CD14-positive monocyte (primary cell): ENCODE results near the gene TMEM53. TPM values are rescaled to one million over a fixed set of nuclear protein-coding genes. Genes with fewer than 3 reads are reported as not detected.

ENCODE experiments used
- DNase-seq, 3 donors: peaks; one replicate each; pipeline ENCODE4 v3.0.0-alpha.2; 2011 to 2022
- H2AFZ ChIP-seq: 2 replicates; pipeline ENCODE4 v1.6.0; 2012; ENCODE audit warnings: mild to moderate bottlenecking, low read depth, low read length, inconsistent platforms; ENCODE audit not compliant: insufficient read depth, poor library complexity, severe bottlenecking
- H3K27ac ChIP-seq, 2 donors: 1 replicate in 1 of 2; 2 replicates in 1 of 2; pipeline ENCODE4 v1.5.1; 2012 to 2013; ENCODE audit warnings: low read length in 2 of 2, control low read depth in 1 of 2, inconsistent platforms in 1 of 2, low read depth in 1 of 2, mild to moderate bottlenecking in 1 of 2
- H3K27me3 ChIP-seq, 2 donors: one replicate each; pipeline versions ENCODE4 v1.6.0 to v1.6.1; 2011 to 2013; ENCODE audit warnings: low read length in 2 of 2; ENCODE audit not compliant: control insufficient read depth in 2 of 2, insufficient read depth in 2 of 2
- H3K36me3 ChIP-seq, 2 donors: replicated peaks in 1 of 2; 1 replicate in 1 of 2; 2 replicates in 1 of 2; pipeline versions ENCODE4 v1.5.1 to v1.6.1; 2012 to 2013; ENCODE audit warnings: low read length in 2 of 2, control low read depth in 1 of 2, inconsistent platforms in 1 of 2, mild to moderate bottlenecking in 1 of 2; ENCODE audit not compliant: insufficient read depth in 2 of 2, control insufficient read depth in 1 of 2
- H3K4me1 ChIP-seq, 2 donors: 1 replicate in 1 of 2; 2 replicates in 1 of 2; pipeline versions ENCODE4 v1.5.1 to v1.6.1; 2012 to 2013; ENCODE audit warnings: low read length in 2 of 2, control low read depth in 1 of 2, inconsistent platforms in 1 of 2, mild to moderate bottlenecking in 1 of 2, moderate library complexity in 1 of 2; ENCODE audit not compliant: insufficient read depth in 2 of 2, control insufficient read depth in 1 of 2
- H3K4me2 ChIP-seq: replicated peaks from 2 replicates; pipeline ENCODE3; 2012; ENCODE audit warnings: low read length, moderate library complexity, mild to moderate bottlenecking; ENCODE audit not compliant: poor library complexity, severe bottlenecking; ENCODE audit errors: extremely low read depth
- H3K4me3 ChIP-seq, 3 experiments: fragments of 200-600 bp in 1 of 3; sonication (generic) in 1 of 3; replicated peaks in 1 of 3; 1 replicate in 2 of 3; 2 replicates in 1 of 3; pipeline ENCODE4 v1.5.1; 2011 to 2013; ENCODE audit warnings: low read length in 3 of 3, mild to moderate bottlenecking in 3 of 3, control low read depth in 2 of 3, low read depth in 2 of 3, inconsistent platforms in 1 of 3, moderate library complexity in 1 of 3
- H3K79me2 ChIP-seq: 2 replicates; pipeline ENCODE4 v1.6.0; 2012; ENCODE audit warnings: mild to moderate bottlenecking, control low read depth, inconsistent platforms, low read length, moderate library complexity; ENCODE audit not compliant: insufficient read depth
- H3K9ac ChIP-seq: 2 replicates; pipeline ENCODE4 v1.6.0; 2017; ENCODE audit warnings: low read length, mild to moderate bottlenecking; ENCODE audit not compliant: insufficient read depth, poor library complexity, severe bottlenecking
- H3K9me3 ChIP-seq, 2 donors: replicated peaks in 1 of 2; 1 replicate in 1 of 2; 2 replicates in 1 of 2; pipeline versions ENCODE4 v1.5.1 to v1.6.1; 2012 to 2013; ENCODE audit warnings: low read length in 2 of 2, control low read depth in 1 of 2; ENCODE audit not compliant: control insufficient read depth in 1 of 2, insufficient read depth in 1 of 2
- H4K20me1 ChIP-seq: 2 replicates; pipeline ENCODE4 v1.6.0; 2012; ENCODE audit warnings: mild to moderate bottlenecking, low read length, control low read depth, moderate library complexity; ENCODE audit not compliant: insufficient read depth
- H3K27ac Mint-ChIP-seq, 7 donors: one replicate each; pipeline ENCODE4 v1.8.0; 2020; ENCODE audit warnings: mild to moderate bottlenecking in 7 of 7, mixed read lengths in 7 of 7, moderate library complexity in 6 of 7, inconsistent platforms in 2 of 7
- H3K27me3 Mint-ChIP-seq, 3 donors: one replicate each; pipeline ENCODE4 v1.8.0; 2021 to 2022; ENCODE audit warnings: low read depth in 3 of 3, mild to moderate bottlenecking in 3 of 3, mixed read lengths in 3 of 3, moderate library complexity in 3 of 3, inconsistent platforms in 1 of 3
- H3K36me3 Mint-ChIP-seq, 2 donors: one replicate each; pipeline ENCODE4 v1.8.0; 2020; ENCODE audit warnings: mixed read lengths in 2 of 2, inconsistent platforms in 1 of 2, mild to moderate bottlenecking in 1 of 2
- H3K4me1 Mint-ChIP-seq: one replicate; pipeline ENCODE4 v1.8.0; 2020; ENCODE audit warnings: mild to moderate bottlenecking, mixed read lengths
- H3K4me3 Mint-ChIP-seq, 2 donors: one replicate each; pipeline ENCODE4 v1.8.0; 2020; ENCODE audit warnings: mild to moderate bottlenecking in 2 of 2, mixed read lengths in 2 of 2, moderate library complexity in 1 of 2
- H3K9me3 Mint-ChIP-seq, 7 donors: one replicate each; pipeline ENCODE4 v1.8.0; 2020 to 2022; ENCODE audit warnings: mixed read lengths in 7 of 7, mild to moderate bottlenecking in 6 of 7, moderate library complexity in 6 of 7, inconsistent platforms in 2 of 7
- WGBS: methylation state at CpG from one replicate; pipeline ENCODE4 v1.1.5; 2013; ENCODE audit warnings: missing lambda C conversion rate; ENCODE audit not compliant: insufficient coverage; 5-methylcytosine and 5-hydroxymethylcytosine counted together
- intact Hi-C, 2 donors: fragments of 100-400 bp; cut with micrococcal nuclease; formaldehyde crosslinking; loops; one replicate each; pipeline versions ENCODE4 v1.15.0 to v1.15.1; 2023
- polyA plus RNA-seq, 3 donors: library from polyadenylated mRNA; depleted of rRNA in 1 of 3; unstranded in 2 of 3; stranded (reverse) in 1 of 3; fragments of 300-500 nt in 2 of 3; fragments of >200 nt in 1 of 3; fragmentation: Illumina TruSeq in 2 of 3; gene quantifications; 1 replicate in 2 of 3; 2 replicates in 1 of 3; pipeline ENCODE4 v1.2.3, GENCODE V29; 2012 to 2021
- TF ChIP-seq, protein P1 (sequence below): fragments of 200-600 bp; IDR thresholded peaks from one replicate; pipeline ENCODE4 v1.8.0; 2022; ENCODE audit warnings: antibody characterized with exemption, mild to moderate bottlenecking

Gene TMEM53
- polyA plus RNA-seq, 3 donors: 4.8 to 8.8 (median 8.6) TPM

DNA sequence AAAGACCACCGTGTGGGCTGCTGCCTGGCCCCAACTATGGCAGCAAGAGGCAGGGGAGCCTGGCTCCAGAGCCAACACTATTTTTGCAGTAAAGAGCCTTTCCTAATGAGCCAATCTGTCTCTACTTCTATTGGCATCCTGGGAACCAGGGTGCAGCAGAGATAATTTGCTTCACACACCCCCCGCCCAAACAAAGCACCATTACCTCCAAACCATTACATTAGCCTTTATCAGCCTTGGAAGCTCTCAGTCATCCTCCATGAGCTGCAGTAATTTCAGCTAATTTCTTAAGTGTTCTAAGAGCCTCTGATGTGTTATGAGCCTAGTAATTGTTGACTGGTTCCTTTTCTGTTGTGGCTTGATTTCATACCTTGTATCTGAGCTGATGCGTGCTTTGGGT, 21.8 kb upstream of the TMEM53 start:
- no peak overlapping the region for H3K4me2 ChIP-seq
- intact Hi-C loops: no loop called here
- H3K36me3 ChIP-seq: no peaks in the 10 kb centered on the region
- Mint-ChIP-seq H3K27me3 (peaks cover 6 to 24% (median 21%) of the 10 kb centered on the region in 3 donors), H3K4me1 (peaks cover 28% of the 10 kb centered on the region), H3K36me3 (peaks cover 0 to 3% of the 10 kb centered on the region in 2 donors), H3K27ac (no peak overlapping the region), H3K4me3 (peak overlapping the region in 1 of 2 donors; percentile 21), H3K9me3 (no peaks in the 10 kb centered on the region)
- peaks cover 30% of the 10 kb centered on the region in 2 donors for H3K4me1 ChIP-seq
- no peak overlapping the region for H3K27ac ChIP-seq
- H4K20me1 ChIP-seq: no peaks in the 10 kb centered on the region
- no peak overlapping the region for H3K9ac ChIP-seq
- no peak overlapping the region for H2AFZ ChIP-seq
- no peaks in the 10 kb centered on the region for H3K9me3 ChIP-seq
- 83% methylated on average over 1 of the region's 3 CpGs for WGBS
- no peaks in the 10 kb centered on the region for H3K79me2 ChIP-seq
- DNase-seq: no peak
- no peak overlapping the region for H3K4me3 ChIP-seq
- H3K27me3 ChIP-seq: peaks cover 0 to 8% of the 10 kb centered on the region in 2 donors
- TF ChIP-seq, protein P1, sequence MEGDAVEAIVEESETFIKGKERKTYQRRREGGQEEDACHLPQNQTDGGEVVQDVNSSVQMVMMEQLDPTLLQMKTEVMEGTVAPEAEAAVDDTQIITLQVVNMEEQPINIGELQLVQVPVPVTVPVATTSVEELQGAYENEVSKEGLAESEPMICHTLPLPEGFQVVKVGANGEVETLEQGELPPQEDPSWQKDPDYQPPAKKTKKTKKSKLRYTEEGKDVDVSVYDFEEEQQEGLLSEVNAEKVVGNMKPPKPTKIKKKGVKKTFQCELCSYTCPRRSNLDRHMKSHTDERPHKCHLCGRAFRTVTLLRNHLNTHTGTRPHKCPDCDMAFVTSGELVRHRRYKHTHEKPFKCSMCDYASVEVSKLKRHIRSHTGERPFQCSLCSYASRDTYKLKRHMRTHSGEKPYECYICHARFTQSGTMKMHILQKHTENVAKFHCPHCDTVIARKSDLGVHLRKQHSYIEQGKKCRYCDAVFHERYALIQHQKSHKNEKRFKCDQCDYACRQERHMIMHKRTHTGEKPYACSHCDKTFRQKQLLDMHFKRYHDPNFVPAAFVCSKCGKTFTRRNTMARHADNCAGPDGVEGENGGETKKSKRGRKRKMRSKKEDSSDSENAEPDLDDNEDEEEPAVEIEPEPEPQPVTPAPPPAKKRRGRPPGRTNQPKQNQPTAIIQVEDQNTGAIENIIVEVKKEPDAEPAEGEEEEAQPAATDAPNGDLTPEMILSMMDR: no peak

DNA sequence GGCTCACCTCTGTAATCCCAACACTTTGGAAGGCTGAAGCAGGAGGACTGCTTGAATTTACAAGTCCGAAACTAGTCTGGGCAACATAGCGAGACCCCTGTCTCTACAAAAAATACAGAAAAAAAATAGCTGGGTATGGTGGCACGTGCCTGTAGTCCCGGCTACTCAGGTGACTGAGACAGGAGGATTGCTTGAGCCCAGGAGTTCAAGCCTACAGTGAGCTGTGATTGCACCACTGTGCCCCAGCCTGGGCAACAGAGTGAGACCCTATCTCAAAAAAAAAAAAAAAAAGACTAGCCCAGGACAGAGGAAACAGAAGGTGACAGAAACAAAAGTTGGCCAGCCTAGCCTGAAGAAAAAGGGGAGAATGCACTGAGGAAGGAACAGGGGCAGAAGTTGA, 21.4 kb upstream of the TMEM53 start:
- Histone ChIP-seq H3K4me1 (peaks cover 30% of the 10 kb centered on the region in 2 donors), H3K79me2 (no peaks in the 10 kb centered on the region), H3K27me3 (peaks cover 0 to 4% of the 10 kb centered on the region in 2 donors), H3K27ac (no peak overlapping the region), H2AFZ (no peak overlapping the region), H3K9ac (no peak overlapping the region), H3K36me3 (no peaks in the 10 kb centered on the region), H3K9me3 (no peaks in the 10 kb centered on the region), H4K20me1 (no peaks in the 10 kb centered on the region), H3K4me3 (no peak overlapping the region), H3K4me2 (no peak overlapping the region)
- no peak for DNase-seq
- Mint-ChIP-seq H3K4me1 (peaks cover 28% of the 10 kb centered on the region), H3K27me3 (peaks cover 2 to 21% (median 20%) of the 10 kb centered on the region in 3 donors), H3K9me3 (no peaks in the 10 kb centered on the region), H3K4me3 (no peak overlapping the region), H3K36me3 (peaks cover 0 to 3% of the 10 kb centered on the region in 2 donors), H3K27ac (no peak overlapping the region)
- intact Hi-C loops: no loop called here
- 90% methylated on average over 2 of the region's 4 CpGs for WGBS
- TF ChIP-seq, protein P1: no peak
